ENCODE results near the gene TGOLN2.

DNA sequence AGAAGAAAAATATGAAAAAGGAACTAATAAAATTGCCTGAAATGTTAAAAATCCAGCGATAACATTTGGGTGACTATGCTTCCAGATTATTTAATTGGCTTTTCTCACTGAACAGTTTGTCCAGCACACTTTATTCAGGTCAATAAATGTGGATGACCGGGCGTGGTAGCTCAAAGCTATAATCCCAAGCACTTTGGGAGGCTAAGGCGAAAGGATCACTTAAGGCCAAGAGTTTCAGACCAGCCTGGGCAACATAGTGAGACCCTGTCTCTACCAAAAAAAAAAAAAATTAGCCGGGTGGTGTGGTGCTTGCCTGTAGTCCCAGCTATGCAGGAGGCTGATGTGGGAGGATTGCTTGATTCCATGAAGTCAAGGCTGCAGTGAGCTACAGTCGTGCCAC is 55.4 kb downstream of the TGOLN2 start:
- TF ChIP-seq CTCF (IDR thresholded peaks at IDR 0.05) (no peak), POLR2A (IDR thresholded peaks at IDR 0.05) (no peak)

Measured in body of pancreas (tissue), 4 donors.